CD4-positive, alpha-beta T cell treated with Interleukin-1 beta for 1 hour (primary cell): Measurements from ENCODE around the gene AGPAT1.
"Not testable (repeated sequence)": the region's sequence is repeated elsewhere in the genome, so short reads cannot be mapped to it uniquely, and the experiment has no call there.

ENCODE experiments used
- DNase-seq, 2 donors: peaks; one replicate each; pipeline ENCODE4 v3.0.0-alpha.2; 2020 to 2022

Gene AGPAT1

DNA sequence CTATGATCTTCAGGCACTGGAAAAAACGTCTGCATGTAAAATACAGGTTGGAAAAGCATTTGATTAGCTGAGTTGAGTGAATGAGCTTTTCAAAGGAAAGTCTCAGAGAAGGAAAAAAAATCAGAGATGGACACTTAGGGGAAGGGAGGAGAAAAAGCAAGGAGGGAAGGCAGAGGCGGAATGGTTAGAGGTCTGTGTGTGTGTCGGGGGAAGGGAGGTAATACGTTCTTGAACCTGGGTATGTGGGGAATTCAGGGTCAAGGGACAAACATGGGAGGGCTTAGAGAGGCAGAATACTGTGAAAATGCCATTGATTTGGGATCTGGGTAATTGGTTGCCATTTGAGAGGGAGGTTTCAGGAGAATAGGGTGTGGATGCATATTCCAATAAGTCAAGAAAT is 29.2 kb downstream of the AGPAT1 start:
- no peak for DNase-seq

DNA sequence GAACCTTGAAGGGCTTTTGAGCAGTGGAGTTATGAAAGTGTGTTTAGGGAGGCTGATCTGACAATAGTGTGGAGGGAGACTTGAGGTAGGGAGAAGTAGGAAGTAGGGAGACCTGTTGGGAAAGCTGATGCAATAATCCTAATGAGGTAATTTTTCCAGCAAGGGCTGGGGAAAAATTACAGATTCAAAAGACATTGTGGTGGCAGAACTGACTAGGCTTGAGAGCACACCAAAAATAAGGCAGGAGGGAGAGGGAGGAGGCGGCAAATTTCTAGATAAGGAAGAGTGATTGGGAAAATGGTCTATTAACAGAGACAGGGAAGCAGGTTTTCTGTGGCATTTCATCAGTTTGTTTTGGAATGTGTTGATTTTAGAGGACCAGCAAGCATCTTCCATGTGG is 29.6 kb downstream of the AGPAT1 start:
- no peak for DNase-seq

DNA sequence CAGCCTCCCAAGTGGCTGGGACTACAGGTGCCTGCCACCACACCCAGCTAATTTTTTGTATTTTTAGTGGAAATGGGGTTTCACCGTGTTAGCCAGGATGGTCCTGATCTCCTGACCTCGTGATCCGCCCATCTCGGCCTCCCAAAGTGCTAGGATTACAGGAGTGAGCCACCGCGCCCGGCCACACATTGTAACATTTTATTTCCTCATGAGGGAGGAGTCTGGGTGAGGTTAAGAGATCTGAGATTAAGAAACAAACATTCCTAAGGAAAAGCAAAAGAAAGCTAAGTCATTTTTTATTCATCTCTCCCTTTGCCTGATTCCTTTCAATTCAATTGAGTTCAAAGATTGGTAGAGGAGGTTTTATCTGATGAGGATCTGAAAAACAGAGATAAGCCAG is 31.6 kb downstream of the AGPAT1 start:
- DNase-seq = not testable (repeated sequence)

DNA sequence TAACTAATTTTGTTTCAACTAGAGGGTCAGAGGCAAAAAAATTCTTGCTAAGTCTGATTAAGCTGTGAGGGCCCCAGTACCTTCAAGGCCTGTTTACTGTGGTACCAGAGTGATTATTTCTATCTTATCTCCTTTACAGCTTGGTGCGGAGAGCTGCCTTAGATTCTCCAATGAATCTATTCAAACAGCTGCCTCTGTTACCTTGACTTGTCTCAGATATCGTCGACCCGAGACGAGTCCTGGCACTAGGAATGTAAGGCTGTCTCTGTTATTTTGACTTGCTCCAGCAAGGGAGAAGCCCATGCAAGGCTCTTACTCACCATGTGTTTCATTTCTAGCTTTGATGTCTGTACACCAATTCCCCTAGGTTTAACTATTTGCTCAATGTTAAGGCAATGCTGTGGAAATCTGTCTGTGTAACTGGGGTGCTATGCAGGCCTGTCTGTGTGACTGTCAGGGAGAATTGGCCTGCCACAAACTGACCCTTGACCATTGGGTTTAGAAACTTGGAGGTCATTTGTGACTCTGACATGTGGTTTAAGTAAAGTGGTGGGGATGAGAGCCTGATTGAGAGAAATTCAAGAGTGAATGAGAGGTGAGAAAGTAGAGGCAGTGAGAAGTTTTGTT is 35.4 kb downstream of the AGPAT1 start:
- DNase-seq = no peak

DNA sequence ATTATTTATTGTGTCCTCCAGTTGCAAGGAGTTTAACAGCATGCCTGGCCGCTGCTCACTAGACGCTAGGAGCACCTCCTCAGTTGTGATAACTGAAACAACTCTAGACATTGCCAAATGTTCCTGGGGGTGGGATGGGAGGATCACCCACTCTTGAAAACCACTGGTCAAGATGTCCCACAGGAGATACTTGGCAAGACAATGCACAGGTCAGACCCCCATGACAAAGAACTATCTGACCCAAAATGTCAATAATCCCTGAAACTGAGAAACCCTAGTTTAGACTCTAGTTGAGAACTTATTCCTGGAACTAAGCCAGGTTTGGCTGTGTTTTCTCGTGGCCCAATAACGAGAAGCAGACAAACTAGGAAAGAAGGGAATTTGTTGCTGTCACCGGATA is 36.3 kb downstream of the AGPAT1 start:
- no peak for DNase-seq

DNA sequence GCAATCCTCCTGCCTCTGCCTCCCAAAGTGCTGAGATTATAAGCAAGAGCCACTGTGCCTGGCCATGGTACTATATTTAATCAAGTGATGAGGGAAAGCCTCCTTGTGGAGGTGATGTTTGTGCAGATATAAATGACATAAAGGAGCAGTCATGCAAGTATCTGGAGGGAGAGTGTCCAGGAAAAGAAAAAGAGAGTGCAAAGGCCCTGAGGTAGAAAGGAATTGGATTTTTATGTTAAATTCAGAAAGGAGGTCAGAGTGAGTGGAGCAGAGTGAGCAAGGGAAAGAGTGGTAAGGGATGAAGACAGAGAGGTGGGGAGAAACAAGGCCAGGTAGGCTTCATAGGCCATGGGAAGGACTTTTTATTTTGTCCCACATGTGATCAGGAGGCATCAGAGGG is 38.4 kb downstream of the AGPAT1 start:
- no peak for DNase-seq

DNA sequence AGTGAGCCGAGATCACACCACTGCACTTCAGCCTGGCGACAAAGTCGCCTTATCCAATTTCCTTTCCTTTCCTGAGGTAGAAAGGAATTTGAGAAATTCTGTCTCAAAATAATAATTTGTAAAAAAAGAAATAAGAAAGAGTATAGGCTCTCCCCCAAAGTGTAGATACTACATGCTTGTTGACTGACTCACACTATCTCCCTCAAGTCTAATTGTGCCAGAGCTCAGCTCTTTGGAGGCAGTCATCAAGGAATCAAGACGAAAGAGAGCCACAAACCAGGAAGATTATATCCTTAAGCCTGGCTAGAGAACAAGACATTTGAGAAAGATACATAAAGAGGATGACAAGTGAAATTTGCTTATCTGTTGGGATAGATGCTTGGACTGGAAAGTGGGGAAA is 42.1 kb downstream of the AGPAT1 start:
- no peak for DNase-seq

DNA sequence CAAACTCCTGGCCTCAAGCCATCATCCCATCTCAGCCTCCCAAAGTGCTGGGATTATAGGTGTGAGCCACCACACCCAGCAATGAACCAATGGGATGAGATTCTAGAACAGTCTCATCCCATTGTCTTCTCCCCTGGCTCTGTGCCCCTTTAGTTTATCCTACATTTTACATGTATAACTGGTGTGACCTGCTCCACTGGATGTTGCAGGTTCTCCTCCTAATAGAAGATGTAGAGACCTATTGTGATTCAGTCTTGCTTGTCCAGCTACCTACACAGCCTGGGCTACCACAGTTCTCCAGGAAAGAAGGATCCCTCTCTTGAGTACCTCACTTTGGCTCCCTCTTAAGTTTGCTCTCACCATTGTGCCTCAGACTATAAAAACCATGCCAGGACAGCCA is 43.8 kb downstream of the AGPAT1 start:
- DNase-seq = no peak

DNA sequence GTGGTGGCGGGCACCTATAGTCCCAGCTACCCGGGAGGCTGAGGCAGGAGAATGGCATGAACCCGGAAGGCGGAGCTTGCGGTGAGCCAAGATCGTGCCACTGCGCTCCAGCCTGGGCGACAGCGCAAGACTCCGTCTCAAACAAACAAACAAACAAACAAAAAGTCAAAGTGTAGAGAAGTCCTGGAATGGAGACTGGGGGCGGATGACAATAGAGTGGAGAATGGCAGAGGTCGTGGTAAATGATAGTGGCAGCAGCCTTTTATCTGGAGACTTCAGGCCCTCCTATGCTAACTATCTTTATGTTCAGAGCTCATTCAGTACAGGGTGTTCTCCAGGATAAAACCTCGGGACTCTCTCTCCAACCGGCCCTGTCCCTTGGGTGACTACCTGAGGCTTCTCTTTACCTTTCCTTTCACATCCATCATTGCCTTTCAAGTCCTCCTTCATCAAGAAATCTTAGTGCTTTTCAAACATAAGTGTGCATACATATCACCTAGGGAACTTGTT is 44.4 kb downstream of the AGPAT1 start:
- DNase-seq = no peak

DNA sequence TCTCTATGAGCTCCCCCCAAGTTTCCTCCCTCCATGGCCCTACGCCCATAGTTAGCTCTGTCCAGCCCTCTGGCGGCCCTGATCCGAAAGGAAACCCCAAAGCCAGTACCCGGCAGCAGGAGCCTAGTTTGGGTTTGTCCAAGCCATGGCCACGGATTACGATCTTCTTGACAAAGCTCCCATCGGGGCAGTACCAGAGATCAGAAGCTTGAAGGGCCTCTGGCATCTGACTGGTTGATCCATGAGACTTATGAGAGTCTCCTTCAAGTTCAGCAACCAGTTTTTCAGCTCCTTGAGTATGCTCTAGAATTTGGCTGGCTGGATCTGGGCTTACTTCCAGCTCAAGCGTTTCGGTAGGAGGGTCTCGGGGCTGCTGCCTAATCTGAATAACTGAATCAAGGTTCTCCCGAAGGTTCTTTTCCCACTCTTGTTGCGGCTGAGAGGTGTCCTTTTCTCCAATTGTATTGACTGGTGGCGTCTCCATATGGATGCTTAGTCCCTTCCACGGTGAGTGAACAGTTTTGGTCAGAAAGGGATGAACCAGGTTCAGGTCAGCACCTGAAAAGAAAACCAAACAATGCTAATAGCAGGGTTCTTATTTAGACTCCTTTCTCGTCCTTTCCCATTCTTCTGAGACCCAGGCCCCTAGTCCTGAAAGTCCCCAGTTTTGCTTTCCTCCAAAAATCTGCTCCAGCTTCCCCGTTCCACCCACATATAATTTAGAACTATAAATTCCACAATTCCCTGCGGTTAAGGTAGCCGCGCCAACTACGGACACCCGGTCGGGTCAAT is 46.4 kb downstream of the AGPAT1 start:
- no peak for DNase-seq

DNA sequence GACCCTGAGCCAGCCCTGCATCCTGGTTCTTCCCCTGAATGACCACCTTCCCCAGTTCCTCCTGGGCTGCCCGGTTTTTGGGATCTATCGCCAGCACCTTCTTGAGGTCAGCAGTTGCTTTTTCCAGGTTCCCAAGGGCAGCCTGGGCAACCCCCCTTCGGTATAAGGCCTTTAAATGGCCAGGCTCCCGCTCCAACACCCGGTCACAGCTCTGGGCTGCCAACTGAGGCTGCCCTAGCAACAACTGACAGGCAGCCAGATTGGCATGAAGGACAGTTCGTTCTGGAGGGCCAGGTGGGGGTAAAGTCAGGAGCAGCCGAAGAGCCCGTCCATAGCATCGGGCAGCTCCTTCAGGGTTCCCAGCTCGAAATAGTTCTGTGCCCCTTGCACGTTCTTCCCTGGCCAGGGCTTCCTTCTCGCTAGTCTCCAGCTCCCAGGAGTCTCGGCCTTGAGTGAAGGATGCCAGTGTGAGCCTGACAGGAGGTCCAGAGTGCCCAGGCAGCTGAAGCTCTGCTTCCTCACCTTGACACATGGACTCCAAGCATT is 47.1 kb downstream of the AGPAT1 start:
- no peak for DNase-seq

DNA sequence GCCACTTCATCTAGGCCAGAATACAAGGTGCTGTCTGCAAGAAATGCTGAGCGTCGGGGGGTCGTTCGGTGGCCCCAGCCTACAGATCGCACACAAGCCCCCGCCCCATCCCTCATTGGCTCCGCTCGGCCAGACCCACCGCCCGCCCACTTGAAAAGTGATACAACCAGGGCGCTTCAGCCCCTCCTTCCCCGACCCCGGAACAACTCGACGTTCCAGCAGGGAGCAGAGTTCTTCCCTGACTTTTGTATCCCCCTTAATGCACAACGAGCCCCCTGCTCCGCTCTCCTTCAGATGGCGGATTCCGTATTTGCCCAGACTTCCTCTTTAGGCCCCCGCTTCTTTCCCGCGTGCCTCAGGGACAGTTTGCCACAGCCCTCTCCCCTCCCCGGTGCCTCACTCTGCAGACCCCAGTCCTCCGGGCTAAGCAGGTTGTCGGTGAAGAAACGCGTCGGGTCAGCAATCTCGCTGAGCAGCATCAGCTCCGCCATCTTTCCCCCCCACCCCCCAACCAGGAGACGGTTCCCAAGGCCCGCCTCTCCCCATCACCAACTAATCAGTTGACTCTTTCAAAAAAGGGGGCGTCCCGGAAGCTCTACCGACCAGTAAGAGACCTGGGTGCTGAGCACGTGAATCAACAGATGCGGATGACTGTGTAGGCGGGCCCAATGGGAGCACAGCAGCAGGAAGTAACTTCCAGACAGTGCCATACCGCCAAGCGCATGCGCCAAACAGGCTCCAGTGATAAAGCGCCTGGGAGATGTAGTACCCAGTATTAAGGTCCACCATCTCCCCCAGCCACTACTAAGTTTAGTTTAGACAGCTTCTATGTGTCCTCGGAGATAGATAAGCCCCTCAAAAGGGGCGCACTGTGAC is 47.9 kb downstream of the AGPAT1 start, which contains the start of gene ATF6B:
Gene ATF6B (minus strand): TSS at position 530 of the 876 bp plus-strand sequence. CDS start 39 bp downstream, at position 491.
- DNase-seq = peak; percentile 98 to 100

DNA sequence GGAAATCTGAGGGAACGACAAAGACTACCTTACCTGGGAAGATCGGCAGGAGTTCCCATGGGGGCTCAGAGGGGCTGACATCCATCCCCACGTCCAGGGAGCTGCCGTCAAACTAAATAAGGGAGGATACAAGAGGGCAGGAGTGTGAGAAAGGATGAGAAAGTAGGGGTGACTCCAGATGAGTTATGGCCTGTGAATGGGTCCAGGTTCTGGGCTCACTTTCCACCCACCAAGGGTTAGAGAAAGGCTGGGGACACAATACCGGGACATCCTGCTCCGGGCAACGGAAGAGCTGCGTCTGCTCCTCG is 48.5 kb downstream of the AGPAT1 start:
- no peak for DNase-seq

DNA sequence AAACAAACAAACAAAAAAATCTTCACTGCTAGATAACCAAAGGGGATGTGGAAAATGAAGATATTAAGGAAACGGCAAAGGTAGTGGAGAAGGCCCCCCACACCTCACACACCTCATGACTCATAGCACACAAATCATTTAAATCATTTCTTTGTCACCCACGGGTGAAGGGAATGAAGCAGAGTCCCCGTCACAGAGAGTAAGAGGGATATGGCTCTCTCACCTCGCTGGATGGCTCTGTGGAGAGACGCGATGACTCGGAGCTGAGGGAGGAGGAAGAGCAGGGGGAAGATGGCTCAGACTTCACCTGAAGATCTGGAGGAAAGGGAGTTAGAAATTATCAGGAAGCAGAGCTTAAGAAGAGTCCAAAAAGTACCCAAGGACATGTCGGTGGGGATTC is 49.0 kb downstream of the AGPAT1 start:
- DNase-seq = no peak

DNA sequence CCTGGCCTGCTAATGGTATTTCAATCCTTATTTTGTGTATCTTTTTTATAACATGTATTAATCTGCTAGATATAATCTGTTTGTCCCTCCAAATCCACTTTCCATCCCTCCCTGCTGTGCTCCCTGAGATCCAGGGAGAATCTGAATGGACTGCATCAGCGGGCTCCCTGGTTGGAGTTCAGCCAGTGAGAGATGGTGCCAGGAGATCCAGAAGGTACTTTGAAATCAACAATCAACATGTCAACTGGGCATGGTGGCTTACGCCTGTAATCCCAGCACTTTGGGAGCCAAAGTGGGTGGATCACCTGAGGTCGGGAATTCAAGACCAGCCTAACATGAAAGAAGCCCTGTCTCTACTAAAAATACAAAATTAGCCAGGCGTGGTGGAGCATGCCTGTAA is 52.2 kb downstream of the AGPAT1 start:
- DNase-seq = no peak

DNA sequence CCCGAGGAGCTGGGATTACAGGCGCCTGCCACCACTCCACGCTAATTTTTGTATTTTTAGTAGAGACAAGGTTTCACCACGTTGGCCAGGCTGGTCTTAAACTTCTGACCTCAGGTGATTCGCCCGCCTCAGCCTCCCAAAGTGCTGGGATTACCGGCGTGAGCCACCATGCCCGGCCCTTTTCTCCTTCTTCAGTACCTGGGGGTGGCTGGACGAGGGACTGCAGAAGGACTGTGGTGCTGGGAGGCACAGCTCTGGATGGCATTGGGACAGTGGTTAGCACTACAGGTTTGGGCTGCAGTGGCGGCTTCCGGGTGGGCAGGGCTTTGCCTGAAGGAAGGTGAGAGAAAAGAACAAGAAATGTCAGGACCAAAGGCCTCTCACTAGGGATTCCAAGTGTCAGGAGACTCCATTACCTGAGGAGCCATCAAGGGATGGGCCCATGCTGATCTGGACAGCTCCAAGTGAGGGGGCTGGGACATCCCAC is 55.3 kb downstream of the AGPAT1 start:
- DNase-seq = no peak

DNA sequence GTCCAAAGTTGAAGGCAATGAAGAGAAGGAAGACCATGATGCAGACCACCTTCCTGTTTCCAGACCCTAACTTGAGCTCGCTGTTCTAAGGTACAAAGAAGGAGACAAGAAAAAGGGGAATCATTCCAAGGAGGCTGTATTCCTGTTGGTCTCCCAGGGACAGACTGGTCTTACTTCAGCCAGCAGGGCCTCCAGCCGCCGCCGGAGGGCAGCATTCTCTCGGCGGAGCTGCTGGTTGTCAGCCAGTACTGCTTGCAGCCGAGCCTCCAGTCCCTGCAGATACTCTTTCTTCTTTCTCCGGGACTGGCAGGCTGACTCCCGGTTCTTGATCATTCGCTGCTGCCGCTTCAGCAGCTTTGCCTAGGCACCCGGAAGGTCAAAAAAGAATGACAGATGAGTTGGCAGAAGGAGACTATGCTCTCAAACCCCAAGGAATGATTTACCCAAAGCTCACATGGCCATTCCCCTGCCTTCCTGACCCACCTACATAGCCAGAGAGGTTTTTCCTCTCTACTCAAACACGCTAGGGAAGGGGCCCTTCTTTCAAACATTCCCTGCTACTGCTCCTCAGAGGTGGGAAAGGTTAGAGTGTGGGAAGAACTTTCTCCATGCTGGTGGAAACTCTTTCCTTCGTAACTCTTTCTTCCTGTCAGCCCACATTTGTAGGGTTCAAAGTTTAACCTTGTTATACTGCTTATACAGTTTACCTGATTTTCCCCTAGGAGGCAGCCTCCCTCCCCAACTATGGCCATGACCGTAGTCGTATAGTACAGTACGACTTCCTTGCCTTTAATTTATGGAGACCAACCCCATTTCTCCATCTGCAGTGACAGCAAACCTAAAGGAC is 56.9 kb downstream of the AGPAT1 start:
- peak; percentile 69 to 76 for DNase-seq
